Panc1 (cell line): Measurements from ENCODE around the gene SYCE3.

Experiments
- CTCF ChIP-seq: fragments of 450-650 bp; IDR thresholded peaks from 2 replicates; pipeline ENCODE4 v1.5.1; 2017; ENCODE audit warnings: mild to moderate bottlenecking
- POLR2AphosphoS5 ChIP-seq: IDR thresholded peaks from 2 replicates; pipeline ENCODE4 v1.6.1; 2012; ENCODE audit warnings: mild to moderate bottlenecking, low read depth, low read length, moderate library complexity
- SIN3A ChIP-seq: IDR thresholded peaks from 2 replicates; pipeline ENCODE4 v1.6.1; 2012; ENCODE audit warnings: low read depth, mild to moderate bottlenecking, low read length, moderate library complexity, borderline replicate concordance; ENCODE audit not compliant: insufficient read depth
- TF ChIP-seq, protein P1 (sequence below), 2 experiments: IDR thresholded peaks; 2 replicates each; pipeline ENCODE4 v1.6.1; 2011 to 2012; ENCODE audit warnings: low read depth in 2 of 2, control low read depth in 1 of 2, low read length in 1 of 2, mild to moderate bottlenecking in 1 of 2, moderate library complexity in 1 of 2; ENCODE audit not compliant: insufficient read depth in 1 of 2

DNA sequence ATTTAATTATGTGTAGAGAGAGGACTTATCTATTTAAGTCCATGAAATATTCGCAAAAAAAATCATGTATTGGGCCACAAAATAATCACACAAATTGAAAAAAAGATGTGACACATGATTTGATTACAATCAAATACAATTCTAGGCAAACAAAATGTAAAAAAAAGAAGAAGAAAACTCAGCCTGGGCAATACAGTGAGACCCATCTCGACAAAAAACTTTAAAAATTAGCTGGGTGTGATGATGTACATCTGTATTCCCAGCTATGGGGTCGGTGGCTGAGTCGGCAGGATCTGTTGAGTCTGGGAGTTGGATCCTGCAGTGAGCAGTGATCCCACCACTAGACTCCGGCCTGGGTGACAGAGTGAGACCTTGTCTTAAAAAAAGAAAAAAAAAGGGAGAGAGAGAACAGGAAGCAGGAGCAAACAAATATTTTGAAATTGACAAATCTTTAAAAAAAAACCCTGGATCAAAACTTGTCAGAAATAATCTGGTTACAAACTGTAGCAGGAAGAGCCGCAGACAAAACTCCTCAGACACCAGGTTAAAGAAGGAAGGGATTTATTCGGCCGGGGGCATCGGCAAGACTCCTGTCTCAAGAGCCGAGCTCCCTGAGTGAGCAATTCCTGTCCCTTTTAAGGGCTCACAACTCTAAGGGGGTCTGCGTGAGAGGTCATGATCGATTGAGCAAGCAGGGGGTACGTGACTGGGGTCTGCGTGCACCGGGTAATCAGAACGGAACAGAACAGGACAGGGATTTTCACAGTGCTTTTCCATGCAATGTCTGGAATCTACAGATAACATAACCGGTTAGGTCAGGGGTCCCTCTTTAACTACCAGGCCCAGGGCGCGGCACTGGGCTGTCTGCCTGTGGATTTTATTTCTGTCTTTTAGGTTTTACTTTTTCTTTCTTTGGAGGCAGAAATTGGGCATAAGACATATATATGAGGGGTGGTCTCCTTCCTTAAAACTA, 29.6 kb downstream of the SYCE3 start:
- TF ChIP-seq CTCF (no peak), SIN3A (no peak), POLR2AphosphoS5 (no peak)
- TF ChIP-seq, protein P1, sequence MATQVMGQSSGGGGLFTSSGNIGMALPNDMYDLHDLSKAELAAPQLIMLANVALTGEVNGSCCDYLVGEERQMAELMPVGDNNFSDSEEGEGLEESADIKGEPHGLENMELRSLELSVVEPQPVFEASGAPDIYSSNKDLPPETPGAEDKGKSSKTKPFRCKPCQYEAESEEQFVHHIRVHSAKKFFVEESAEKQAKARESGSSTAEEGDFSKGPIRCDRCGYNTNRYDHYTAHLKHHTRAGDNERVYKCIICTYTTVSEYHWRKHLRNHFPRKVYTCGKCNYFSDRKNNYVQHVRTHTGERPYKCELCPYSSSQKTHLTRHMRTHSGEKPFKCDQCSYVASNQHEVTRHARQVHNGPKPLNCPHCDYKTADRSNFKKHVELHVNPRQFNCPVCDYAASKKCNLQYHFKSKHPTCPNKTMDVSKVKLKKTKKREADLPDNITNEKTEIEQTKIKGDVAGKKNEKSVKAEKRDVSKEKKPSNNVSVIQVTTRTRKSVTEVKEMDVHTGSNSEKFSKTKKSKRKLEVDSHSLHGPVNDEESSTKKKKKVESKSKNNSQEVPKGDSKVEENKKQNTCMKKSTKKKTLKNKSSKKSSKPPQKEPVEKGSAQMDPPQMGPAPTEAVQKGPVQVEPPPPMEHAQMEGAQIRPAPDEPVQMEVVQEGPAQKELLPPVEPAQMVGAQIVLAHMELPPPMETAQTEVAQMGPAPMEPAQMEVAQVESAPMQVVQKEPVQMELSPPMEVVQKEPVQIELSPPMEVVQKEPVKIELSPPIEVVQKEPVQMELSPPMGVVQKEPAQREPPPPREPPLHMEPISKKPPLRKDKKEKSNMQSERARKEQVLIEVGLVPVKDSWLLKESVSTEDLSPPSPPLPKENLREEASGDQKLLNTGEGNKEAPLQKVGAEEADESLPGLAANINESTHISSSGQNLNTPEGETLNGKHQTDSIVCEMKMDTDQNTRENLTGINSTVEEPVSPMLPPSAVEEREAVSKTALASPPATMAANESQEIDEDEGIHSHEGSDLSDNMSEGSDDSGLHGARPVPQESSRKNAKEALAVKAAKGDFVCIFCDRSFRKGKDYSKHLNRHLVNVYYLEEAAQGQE (IDR thresholded peaks at IDR 0.05; ENCODE audit: insufficient read depth in 1 of 2, low read depth in 2 of 2, low read length in 1 of 2): no peak
